PC-9 (cell line): ENCODE data around the gene MPPE1. TPM values are rescaled to one million over a fixed set of nuclear protein-coding genes. Genes with fewer than 3 reads are reported as not detected.
"Not testable (repeated sequence)": the region's sequence is repeated elsewhere in the genome, so short reads cannot be mapped to it uniquely, and the experiment has no call there.

Source experiments
- BruUV-seq: library from RNA; stranded (reverse); fragments of 400-500 nt; replicated peaks from 2 replicates; lab custom pipeline; 2021; lab: Mats Ljungman, UMichigan
- CTCF ChIA-PET: fragments of 300-600 bp; sonication (Branson Sonifier 250); formaldehyde crosslinking; loops from one replicate; lab custom pipeline; 2022; ENCODE audit warnings: antibody characterized with exemption; lab: Charles Lee
- POLR2A ChIA-PET: fragments of 300-600 bp; sonication (Branson Sonifier 250); formaldehyde crosslinking; loops from one replicate; lab custom pipeline; 2022; ENCODE audit warnings: antibody characterized with exemption; ENCODE audit not compliant: unreplicated experiment; lab: Charles Lee
- DNase-seq, 2 experiments: peaks; one replicate each; pipeline versions ENCODE4 v3.0.0 to v3.0.0-alpha.2; 2015 to 2022; ENCODE audit warnings: mixed read lengths in 1 of 2
- H2AFZ ChIP-seq: fragments of 200-600 bp; sonication (generic); 2 replicates; pipeline ENCODE4 v1.8.1; 2017; ENCODE audit warnings: antibody characterized with exemption
- H3F3A ChIP-seq: fragments of 200-600 bp; sonication (generic); 2 replicates; pipeline ENCODE4 v1.8.1; 2017; ENCODE audit warnings: antibody characterized with exemption, mild to moderate bottlenecking, low read depth; ENCODE audit not compliant: insufficient read depth
- H3K27ac ChIP-seq: fragments of 200-600 bp; sonication (generic); 2 replicates; pipeline ENCODE4 v1.6.1; 2016; ENCODE audit warnings: mixed run types
- H3K27me3 ChIP-seq: fragments of 200-600 bp; sonication (generic); 2 replicates; pipeline ENCODE4 v1.6.1; 2016; ENCODE audit warnings: low read depth, mixed run types; ENCODE audit not compliant: insufficient read depth
- H3K36me3 ChIP-seq: fragments of 200-600 bp; sonication (generic); 2 replicates; pipeline ENCODE4 v1.6.1; 2016; ENCODE audit warnings: low read depth, mixed run types
- H3K4me1 ChIP-seq: fragments of 200-600 bp; sonication (generic); replicated peaks from 2 replicates; pipeline ENCODE4 v1.6.1; 2016; ENCODE audit warnings: mixed run types; ENCODE audit not compliant: insufficient read depth
- H3K4me2 ChIP-seq: fragments of 200-600 bp; sonication (generic); 2 replicates; pipeline ENCODE4 v1.6.1; 2017; ENCODE audit warnings: mixed run types
- H3K4me3 ChIP-seq: fragments of 200-600 bp; sonication (generic); 2 replicates; pipeline ENCODE4 v1.6.1; 2016; ENCODE audit warnings: mixed run types
- H3K79me2 ChIP-seq: fragments of 200-600 bp; sonication (generic); 2 replicates; pipeline ENCODE4 v1.6.1; 2017; ENCODE audit warnings: low read depth, mixed run types
- H3K9me2 ChIP-seq: fragments of 200-600 bp; sonication (generic); 2 replicates; pipeline ENCODE4 v1.8.1; 2017; ENCODE audit warnings: mild to moderate bottlenecking; ENCODE audit not compliant: insufficient read depth
- H3K9me3 ChIP-seq: fragments of 200-600 bp; sonication (generic); 2 replicates; pipeline ENCODE4 v1.8.1; 2016; ENCODE audit warnings: low read depth; ENCODE audit not compliant: insufficient read depth
- H4K20me1 ChIP-seq: fragments of 200-600 bp; sonication (generic); 2 replicates; pipeline ENCODE4 v1.8.1; 2017; ENCODE audit not compliant: insufficient read depth
- EZH2 ChIP-seq: fragments of 200-600 bp; sonication (generic); IDR thresholded peaks from 2 replicates; pipeline ENCODE4 v1.8.0; 2017; ENCODE audit warnings: antibody characterized with exemption, low read depth
- intact Hi-C: fragments of 100-400 bp; cut with micrococcal nuclease; formaldehyde crosslinking; loops from one replicate; pipeline ENCODE4 v1.10.0; 2022; ENCODE audit not compliant: unreplicated experiment
- total RNA-seq: library from RNA; stranded (reverse); gene quantifications from 2 replicates; pipeline ENCODE4 v1.2.3, GENCODE V29; 2021
- TF ChIP-seq, protein P1 (sequence below): fragments of 200-600 bp; sonication (generic); conservative IDR thresholded peaks from 2 replicates; pipeline ENCODE4 v1.6.1; 2017; ENCODE audit warnings: mixed run types, antibody characterized with exemption, mild to moderate bottlenecking, moderate library complexity

MPPE1 gene
- total RNA-seq, 1 experiment from 2014 or later: 40.7 TPM

DNA sequence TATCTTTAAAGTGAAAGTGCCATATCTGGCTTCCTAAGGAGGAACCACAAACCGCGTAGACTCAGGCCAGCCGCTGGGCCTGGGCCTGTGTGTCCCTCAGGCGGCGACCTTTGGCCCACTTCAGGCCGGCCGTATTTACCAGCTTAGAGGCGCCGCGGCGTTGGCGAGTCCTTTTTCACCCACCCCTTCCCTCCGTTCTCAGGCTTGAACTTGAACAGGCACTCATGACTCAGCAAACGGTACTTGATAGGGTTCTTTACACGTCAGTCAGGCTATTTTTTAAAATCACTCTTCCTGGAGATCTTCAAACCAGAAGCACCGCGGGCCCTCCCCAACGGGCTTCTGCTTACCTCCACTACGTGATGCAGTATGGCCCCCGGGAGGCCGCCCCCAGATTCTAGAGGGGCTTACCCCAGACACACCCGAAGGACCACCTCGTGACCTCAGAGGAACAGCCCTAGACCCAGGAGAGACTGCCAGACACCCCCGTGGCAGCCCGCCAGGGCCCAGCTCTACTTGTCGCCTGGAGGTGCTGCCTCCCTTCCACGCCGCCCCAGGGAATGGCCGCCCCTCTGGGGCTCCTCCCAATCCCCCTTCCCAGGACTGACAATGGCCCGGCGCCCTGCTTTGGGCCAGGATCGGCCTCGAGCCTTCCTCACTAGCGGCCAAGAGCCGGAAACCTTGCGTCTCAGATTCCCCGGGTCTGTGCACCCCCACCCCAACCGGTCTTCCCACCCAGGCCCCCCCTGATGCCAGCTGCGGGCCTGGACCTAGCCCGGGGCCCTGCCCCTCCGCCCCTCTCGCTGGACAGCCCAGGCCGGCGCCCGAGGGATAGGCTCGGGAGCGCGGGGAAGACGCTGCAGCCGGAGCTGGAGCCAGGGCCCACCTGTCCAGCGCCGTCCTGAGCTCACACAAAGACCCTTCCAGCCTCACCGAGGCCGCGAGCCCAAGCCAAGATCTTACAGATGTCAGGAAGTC lies 39.4 kb upstream of the MPPE1 start:
- Histone ChIP-seq H3F3A (peaks cover 29% of the 10 kb centered on the region), H3K9me3 (no peaks in the 10 kb centered on the region), H3K36me3 (no peaks in the 10 kb centered on the region), H3K27me3 (no peaks in the 10 kb centered on the region), H3K4me2 (peak overlapping the region; percentile 83), H4K20me1 (no peaks in the 10 kb centered on the region), H3K79me2 (peaks cover 3% of the 10 kb centered on the region; the same call in 1 of the 2 replicates), H2AFZ (peak overlapping the region; percentile 79), H3K27ac (peak overlapping the region; percentile 99), H3K4me1 (peaks cover 34% of the 10 kb centered on the region), H3K9me2 (no peaks in the 10 kb centered on the region), H3K4me3 (peak overlapping the region; percentile 88)
- TF ChIP-seq EZH2: no peak
- TF ChIP-seq, protein P1, sequence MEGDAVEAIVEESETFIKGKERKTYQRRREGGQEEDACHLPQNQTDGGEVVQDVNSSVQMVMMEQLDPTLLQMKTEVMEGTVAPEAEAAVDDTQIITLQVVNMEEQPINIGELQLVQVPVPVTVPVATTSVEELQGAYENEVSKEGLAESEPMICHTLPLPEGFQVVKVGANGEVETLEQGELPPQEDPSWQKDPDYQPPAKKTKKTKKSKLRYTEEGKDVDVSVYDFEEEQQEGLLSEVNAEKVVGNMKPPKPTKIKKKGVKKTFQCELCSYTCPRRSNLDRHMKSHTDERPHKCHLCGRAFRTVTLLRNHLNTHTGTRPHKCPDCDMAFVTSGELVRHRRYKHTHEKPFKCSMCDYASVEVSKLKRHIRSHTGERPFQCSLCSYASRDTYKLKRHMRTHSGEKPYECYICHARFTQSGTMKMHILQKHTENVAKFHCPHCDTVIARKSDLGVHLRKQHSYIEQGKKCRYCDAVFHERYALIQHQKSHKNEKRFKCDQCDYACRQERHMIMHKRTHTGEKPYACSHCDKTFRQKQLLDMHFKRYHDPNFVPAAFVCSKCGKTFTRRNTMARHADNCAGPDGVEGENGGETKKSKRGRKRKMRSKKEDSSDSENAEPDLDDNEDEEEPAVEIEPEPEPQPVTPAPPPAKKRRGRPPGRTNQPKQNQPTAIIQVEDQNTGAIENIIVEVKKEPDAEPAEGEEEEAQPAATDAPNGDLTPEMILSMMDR: no peak
- BruUV-seq: TSS peak; percentile 75
- CTCF ChIA-PET: interaction anchor here (0.5 to 1.3 kb wide), 4 partner anchors 10 to 324 kb away, joined by 3 to 10 read pairs (median 6); no protein-coding TSS in a partner anchor
- DNase-seq: peak; percentile 96 to 97
- POLR2A ChIA-PET: interaction anchor here (0.5 to 3.2 kb wide), 5 partner anchors 33 to 856 kb away, joined by 3 to 57 read pairs (median 7); partner anchors contain the start of gene IMPA2
- intact Hi-C loops: loop anchor here (1.0 to 2.0 kb wide), 6 partner anchors 34 to 430 kb away; partner anchors contain the start of genes AFG3L2, IMPA2 and MPPE1

DNA sequence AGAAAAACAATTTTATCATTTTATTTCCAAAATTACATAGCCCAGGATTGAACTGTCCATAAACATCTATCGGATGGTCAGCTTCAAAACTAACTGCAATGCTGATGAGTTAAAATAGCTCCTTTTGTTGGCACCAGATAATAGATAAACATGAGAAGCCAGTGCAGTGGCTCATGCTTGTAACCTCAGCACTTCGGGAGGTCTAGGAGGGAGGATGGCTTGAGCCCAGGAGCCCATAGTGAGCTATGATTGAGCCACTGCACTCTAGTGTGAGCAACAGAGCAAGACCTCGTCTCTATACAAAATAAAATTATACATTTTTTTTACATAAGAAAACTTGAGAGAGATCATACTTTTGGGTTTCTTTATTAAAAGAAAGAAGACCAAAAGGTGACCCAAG lies 38.6 kb upstream of the MPPE1 start:
- H3K79me2 ChIP-seq: peaks cover 3% of the 10 kb centered on the region; the same call in 1 of the 2 replicates
- H3K9me3 ChIP-seq: no peaks in the 10 kb centered on the region
- peak overlapping the region; percentile 99 for H3K27ac ChIP-seq
- H3K36me3 ChIP-seq: no peaks in the 10 kb centered on the region
- peaks cover 31% of the 10 kb centered on the region for H3F3A ChIP-seq
- no TSS peak for BruUV-seq
- peak in 1 of 2 experiments; percentile 16 for DNase-seq
- CTCF ChIA-PET: interaction anchor here (0.5 to 1.3 kb wide), 4 partner anchors 9 to 324 kb away, joined by 3 to 10 read pairs (median 6); no protein-coding TSS in a partner anchor
- no peaks in the 10 kb centered on the region for H3K27me3 ChIP-seq
- no peaks in the 10 kb centered on the region for H4K20me1 ChIP-seq
- TF ChIP-seq, protein P1: no peak; the same call in 1 of the 2 replicates
- no peak for TF ChIP-seq EZH2
- peak overlapping the region; percentile 72 for H2AFZ ChIP-seq
- peak overlapping the region; percentile 83 for H3K4me2 ChIP-seq
- intact Hi-C loops: loop anchor here (1.0 to 2.0 kb wide), 7 partner anchors 35 to 431 kb away; partner anchors contain the start of genes AFG3L2, IMPA2 and MPPE1
- POLR2A ChIA-PET: interaction anchor here (0.6 to 3.2 kb wide), 3 partner anchors 34 to 937 kb away, joined by 3 to 57 read pairs (median 6); partner anchors contain the start of gene IMPA2
- no peaks in the 10 kb centered on the region for H3K9me2 ChIP-seq
- peaks cover 27% of the 10 kb centered on the region for H3K4me1 ChIP-seq
- H3K4me3 ChIP-seq: peak overlapping the region; percentile 88; the same call in 1 of the 2 replicates

DNA sequence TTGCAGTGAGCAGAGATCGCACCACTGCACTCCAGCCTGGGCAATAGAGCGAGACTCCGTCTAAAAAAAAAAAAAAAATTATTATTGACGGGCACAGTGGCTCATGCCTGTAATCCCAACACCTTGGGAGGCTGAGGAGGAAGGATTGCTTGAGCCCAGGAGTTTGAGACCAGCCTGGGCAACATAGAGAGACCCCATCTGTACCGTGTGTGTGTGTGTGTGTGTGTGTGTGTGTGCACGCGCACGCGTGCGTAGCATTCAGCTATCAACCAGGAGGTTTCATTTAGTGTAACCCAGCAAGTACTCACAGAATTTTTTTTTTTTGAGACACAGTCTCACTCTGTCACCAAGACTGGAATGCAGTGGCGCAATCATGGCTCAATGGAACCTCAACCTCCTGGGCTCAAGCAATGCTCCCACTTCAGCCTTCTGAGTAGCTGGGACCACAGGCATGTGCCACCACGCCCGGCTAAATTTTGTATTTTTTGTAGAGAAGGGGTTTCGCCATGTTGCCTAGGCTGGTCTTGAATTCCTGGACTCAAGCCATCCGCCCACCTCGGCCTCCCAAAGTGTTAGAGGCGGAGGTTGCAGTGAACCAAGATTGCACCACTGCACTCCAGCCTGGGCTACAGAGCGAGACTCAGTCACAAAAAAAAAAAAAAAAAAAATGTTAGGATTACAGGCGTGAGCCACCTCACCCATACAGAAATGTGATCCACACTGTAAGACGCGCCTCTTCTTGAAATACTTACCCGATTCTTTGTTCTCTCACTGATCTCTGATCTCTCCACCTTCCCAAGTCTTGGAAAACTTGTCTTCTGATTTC lies 37.9 kb upstream of the MPPE1 start:
- not testable (repeated sequence) for H3K27me3 ChIP-seq, H3K9me2 ChIP-seq, H3K36me3 ChIP-seq, H3K9me3 ChIP-seq, H4K20me1 ChIP-seq, H3K79me2 ChIP-seq
- peaks cover 31% of the 10 kb centered on the region for H3F3A ChIP-seq
- peaks cover 27% of the 10 kb centered on the region for H3K4me1 ChIP-seq
- H3K4me3 ChIP-seq: peak overlapping the region; percentile 88; the same call in 1 of the 2 replicates
- H3K4me2 ChIP-seq: peak overlapping the region; percentile 83
- peak overlapping the region; percentile 99 for H3K27ac ChIP-seq
- H2AFZ ChIP-seq: peak overlapping the region; percentile 72
- peak; percentile 89 to 92 for DNase-seq
- ChIA-PET CTCF (interaction anchor here (0.6 to 1.6 kb wide), 6 partner anchors 9 to 291 kb away, joined by 3 to 10 read pairs (median 4); no protein-coding TSS in a partner anchor), POLR2A (interaction anchor here (0.6 to 3.2 kb wide), 5 partner anchors 35 to 937 kb away, joined by 4 to 57 read pairs (median 5); partner anchors contain the start of gene IMPA2)
- TSS peak; percentile 29 for BruUV-seq
- intact Hi-C loops: loop anchor here (1.0 to 2.0 kb wide), 4 partner anchors 37 to 86 kb away; partner anchors contain the start of gene MPPE1
